HG03097 (cell line): ENCODE results near the gene CADM1.

ENCODE experiments used
- ATAC-seq: cut with Tn5 transposase; IDR thresholded peaks from one replicate; pipeline ENCODE4 v1.9.1; 2021; ENCODE audit not compliant: unreplicated experiment, low FRiP score

Gene CADM1

GRCh38 chr11:115134926-115135325 lies 369.3 kb downstream of the CADM1 start:
- ATAC-seq: no peak

- no peak for ATAC-seq
Observed at GRCh38 chr11:115133475-115134209, 370.6 kb downstream of the CADM1 start.

- ATAC-seq: no peak
Observed at GRCh38 chr11:115132436-115133228, 371.6 kb downstream of the CADM1 start.

GRCh38 chr11:115129473-115130289 lies 374.5 kb downstream of the CADM1 start:
- no peak for ATAC-seq

- no peak for ATAC-seq
Observed at GRCh38 chr11:115128226-115128625, 376.0 kb downstream of the CADM1 start.

GRCh38 chr11:115127790-115128189 lies 376.4 kb downstream of the CADM1 start:
- ATAC-seq: no peak

GRCh38 chr11:115126515-115127208 lies 377.6 kb downstream of the CADM1 start:
- peak; percentile 77 for ATAC-seq

GRCh38 chr11:115126092-115126491 lies 378.1 kb downstream of the CADM1 start:
- peak; percentile 17 for ATAC-seq

GRCh38 chr11:115124786-115125185 lies 379.4 kb downstream of the CADM1 start:
- no peak for ATAC-seq

- ATAC-seq: no peak
Observed at GRCh38 chr11:115123641-115124040, 380.6 kb downstream of the CADM1 start.

GRCh38 chr11:115122274-115122673 lies 381.9 kb downstream of the CADM1 start:
- no peak for ATAC-seq
